GM19025 (cell line): ENCODE measurements around the gene STAG3.
"Not testable (repeated sequence)": the region's sequence is repeated elsewhere in the genome, so short reads cannot be mapped to it uniquely, and the experiment has no call there.

Experiments used
- ATAC-seq: cut with Tn5 transposase; IDR thresholded peaks from one replicate; pipeline ENCODE4 v1.9.1; 2021; ENCODE audit warnings: mild to moderate bottlenecking, low read depth, moderate library complexity; ENCODE audit not compliant: unreplicated experiment

The STAG3 gene

DNA sequence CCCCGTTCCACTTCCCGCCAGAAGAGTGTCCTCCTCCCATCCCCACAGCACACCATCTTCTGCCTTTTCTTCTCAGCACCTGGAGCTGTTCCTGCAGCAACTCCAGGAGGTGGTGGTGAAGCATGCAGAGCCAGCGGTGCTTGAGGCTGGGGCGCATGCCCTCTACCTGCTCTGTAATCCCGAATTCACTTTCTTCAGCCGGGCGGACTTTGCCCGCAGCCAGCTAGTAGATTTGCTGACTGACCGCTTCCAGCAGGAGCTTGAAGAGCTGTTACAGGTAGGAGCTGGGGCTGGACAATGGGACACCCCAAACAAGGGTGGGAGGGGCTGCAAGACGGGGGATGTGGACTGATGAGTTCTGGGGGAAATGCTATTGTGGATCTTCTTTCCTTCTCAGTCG lies 23.0 kb downstream of the STAG3 start:
- ATAC-seq = no peak

DNA sequence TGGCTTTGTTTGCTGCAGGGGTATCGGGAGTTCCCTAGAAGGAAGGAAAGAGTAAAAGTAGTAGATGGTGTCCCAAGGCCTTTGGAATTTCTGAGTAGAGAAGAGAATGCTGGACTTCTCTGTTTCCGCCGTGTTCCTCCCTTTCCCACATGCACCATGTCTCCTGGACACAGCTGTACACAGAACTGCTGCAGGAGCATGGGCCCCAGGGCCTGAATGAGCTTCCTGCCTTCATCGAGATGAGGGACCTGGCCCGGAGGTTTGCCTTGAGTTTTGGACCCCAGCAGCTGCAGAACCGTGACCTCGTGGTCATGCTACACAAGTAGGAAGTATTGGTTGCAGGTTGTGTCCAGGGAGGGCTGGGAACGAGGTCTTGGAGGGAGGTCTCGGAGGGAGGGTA lies 26.7 kb downstream of the STAG3 start:
- no peak for ATAC-seq

DNA sequence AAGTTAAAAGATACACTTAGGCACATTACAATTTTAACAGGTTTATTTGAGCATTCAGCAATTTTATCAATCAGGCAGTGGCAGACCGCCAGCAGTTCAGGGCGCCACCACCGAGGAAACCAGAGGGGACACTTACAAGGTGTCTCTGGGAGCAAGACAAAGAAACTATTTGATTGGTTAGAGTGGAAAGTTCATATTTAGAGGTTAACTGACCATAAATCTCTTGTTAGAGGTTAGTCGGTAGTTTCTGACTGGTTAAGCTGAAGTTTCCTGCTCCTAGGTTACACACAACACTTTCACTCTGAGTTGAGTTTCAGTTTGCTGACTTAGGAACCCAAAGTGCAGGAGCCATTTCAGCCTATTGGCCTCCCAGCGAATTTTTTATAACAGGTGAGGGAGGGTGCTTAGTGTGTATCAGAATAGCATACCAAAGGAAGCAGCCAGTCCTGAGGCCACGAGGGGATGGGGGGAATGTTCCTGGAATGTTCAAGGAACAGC lies 31.2 kb downstream of the STAG3 start:
- peak; percentile 69 for ATAC-seq

- ATAC-seq = no peak
Observed at GRCh38 chr7:100209493-100209892, 31.8 kb downstream of the STAG3 start.

- ATAC-seq = no peak
Observed at GRCh38 chr7:100210805-100211204, 33.1 kb downstream of the STAG3 start.

DNA sequence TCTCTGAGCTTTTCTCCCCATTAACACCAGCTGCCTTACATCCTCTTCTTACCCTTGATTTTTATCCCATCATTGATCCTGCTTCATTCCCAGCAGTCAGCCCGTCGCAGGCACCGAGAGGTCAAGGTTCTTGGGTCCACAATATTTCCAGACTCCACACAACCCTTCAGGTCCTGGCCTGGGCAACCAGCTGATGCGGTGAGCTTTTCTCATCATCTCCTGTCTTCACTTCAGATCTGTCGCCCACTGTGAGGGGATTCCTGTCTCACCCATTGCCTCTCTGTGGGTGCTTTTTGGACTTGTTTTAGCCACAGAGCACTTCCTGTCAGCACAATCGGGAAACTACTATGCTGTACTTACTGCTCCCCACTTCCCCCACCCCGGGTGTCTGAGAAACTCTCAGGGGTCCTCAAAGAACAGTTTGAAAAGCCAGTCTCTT lies 33.6 kb downstream of the STAG3 start:
- ATAC-seq = peak; percentile 38

GRCh38 chr7:100212631-100213286 lies 35.0 kb downstream of the STAG3 start:
- no peak for ATAC-seq

DNA sequence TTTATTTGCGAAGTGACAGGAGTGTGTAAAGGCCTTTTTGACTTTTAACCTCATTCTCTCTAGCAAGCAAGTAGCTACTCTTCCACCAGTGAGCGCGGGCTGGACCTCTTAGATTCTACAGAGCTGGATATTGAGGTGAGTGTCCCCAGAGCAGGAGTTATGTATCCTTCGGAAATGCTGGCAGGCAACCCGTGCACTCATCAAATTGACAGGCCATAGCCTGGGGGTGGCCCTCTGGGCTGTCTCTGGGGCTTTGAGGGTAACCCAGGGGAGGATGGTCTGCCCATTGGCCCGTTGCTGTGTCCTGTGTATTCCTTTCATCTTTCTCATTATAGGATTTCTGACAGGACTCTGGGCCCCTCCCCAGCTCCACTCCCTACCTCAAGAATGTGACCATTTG lies 36.0 kb downstream of the STAG3 start:
- ATAC-seq = no peak

- ATAC-seq = not testable (repeated sequence)
Observed at GRCh38 chr7:100214356-100214755, 36.6 kb downstream of the STAG3 start.

DNA sequence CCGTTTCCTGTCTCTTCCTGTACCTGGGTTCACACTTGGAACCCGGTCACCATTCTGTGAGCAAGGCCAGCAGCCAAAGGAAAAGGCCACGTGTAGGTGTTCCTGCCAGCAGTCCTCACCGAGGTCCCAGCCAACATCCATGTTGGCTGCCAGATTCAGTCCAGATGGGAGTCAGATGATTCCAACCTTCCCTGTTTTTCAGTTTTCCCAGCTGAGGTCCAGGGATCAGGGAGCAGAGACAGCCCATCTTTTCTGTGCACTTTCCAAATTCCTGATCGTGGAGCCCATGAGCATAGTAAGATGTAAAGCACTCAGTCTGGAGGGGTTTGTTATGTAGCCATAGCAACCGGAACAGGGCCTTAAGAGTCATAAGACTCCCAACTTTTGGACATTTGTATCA lies 38.2 kb downstream of the STAG3 start:
- ATAC-seq = no peak

- ATAC-seq = peak; percentile 25
Observed at GRCh38 chr7:100217934-100218333, 40.2 kb downstream of the STAG3 start.

DNA sequence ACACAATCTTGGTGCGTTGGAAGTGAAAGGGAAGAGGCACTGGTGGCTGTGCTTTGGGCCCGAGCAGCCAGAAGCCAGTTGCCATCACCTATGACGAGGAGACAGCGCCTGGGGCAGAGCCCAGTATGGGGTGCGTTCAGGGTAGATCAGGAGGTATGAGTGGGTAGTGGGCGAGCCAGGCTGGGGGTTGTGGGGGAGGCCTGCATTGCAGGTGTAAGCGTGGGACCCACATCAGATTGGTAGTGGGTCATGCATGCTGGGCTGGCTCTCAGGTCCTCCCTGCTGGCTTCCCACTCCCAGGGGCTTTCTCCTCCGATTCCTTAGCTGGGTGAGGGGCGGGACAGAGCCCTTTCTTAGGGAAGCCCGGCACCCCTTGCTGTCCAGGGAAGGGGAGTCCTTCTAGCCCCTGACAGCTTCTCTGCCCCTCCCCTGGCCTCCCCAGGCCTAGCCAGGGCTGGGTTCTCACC lies 41.6 kb downstream of the STAG3 start:
- no peak for ATAC-seq

DNA sequence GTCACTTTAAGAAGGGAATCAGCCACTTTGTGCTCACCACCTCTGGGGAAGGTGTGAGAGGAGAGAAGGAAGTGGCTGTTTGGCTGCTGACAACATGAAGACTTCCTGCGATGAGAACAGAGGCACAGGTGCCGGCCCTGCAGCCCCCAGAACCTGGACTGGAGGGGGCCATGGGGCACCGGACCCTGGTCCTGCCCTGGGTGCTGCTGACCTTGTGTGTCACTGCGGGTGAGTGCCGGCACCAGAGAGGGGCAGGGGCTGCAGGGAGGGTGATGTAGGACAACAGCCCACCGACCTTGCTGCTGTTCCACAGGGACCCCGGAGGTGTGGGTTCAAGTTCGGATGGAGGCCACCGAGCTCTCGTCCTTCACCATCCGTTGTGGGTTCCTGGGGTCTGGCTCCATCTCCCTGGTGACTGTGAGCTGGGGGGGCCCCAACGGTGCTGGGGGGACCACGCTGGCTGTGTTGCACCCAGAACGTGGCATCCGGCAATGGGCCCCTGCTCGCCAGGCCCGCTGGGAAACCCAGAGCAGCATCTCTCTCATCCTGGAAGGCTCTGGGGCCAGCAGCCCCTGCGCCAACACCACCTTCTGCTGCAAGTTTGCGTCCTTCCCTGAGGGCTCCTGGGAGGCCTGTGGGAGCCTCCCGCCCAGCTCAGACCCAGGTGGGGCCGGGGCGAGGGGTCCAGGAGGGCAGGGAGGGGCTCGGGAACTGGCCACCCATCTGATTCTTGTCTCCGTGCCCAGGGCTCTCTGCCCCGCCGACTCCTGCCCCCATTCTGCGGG lies 42.3 kb downstream of the STAG3 start, which contains the start of gene PVRIG:
Gene PVRIG, plus strand, starts transcription at position 149 of the 785 bp plus-strand sequence. Its CDS starts 22 bp downstream, at position 171.
- not testable (repeated sequence) for ATAC-seq

- ATAC-seq = no peak
Observed at GRCh38 chr7:100220586-100221230, 43.0 kb downstream of the STAG3 start.

GRCh38 chr7:100221231-100221718 lies 43.6 kb downstream of the STAG3 start:
- ATAC-seq = peak; percentile 42

- no peak for ATAC-seq
Observed at GRCh38 chr7:100221767-100222444, 44.2 kb downstream of the STAG3 start.

DNA sequence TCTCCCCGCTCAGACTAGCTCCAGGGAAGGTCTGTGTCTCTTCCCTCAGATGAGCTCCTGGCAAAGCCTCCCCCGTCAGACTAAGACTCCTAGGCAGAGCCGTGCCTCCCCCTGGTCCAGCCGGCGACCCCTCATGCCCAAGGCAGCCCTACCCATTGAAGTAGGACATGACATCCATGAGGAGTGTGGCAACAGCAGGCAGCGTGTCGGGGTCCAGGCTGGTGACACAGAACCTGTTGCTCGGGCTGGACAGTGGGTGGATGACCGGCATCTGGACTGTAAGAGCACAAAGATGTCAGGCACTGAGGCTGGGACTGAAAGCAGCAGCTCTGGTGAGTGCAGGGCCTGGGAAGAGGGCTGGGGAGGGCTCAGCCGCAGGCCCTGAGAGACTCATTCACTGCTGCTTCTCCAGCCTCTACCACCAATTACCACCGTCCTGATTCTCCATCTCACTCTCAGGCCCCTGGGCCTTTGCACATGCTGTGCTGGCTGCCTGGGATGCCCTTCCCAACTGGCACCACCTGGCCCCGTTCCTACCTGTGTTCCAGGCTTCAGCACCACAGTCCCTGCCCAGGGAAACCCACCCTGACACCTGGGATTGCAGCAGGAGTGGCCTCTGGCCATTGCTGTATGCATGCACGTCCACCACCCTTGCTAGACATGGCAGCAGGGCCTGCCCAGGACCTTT lies 44.9 kb downstream of the STAG3 start:
- ATAC-seq = no peak

DNA sequence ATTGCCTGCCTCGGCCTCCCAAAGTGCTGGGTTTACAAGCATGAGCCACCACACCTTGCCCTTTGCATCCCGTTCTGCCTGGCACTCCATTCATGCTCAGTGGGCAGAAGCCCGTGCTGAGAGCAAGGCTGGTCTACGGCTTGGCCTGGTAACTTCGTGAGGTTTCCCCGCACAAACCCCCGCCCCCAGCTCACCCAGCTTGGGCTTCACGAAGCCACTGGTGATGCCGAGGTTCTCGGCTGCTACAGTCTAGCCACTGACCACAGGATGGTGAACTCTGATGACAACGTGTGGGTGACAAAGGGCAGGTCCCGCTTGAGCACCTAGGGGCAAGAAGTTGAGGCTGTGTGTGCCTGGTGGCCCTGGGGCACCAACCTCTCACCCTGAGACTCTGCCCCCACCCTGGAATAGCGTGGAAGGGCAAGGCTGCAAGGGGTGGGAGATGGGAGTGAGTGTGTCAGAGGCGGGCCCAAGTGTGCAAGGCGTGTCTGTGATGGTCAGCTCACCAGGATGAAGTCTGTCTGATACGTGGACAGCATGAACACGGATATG lies 45.7 kb downstream of the STAG3 start:
- not testable (repeated sequence) for ATAC-seq

GRCh38 chr7:100224891-100225290 lies 47.2 kb downstream of the STAG3 start:
- ATAC-seq = not testable (repeated sequence)
